ENCODE measurements around the gene ATG7. TPM values are rescaled to one million over a fixed set of nuclear protein-coding genes. Genes with fewer than 3 reads are reported as not detected.
A peak's percentile ranks its signal among the peaks of the same experiment; 100 is the strongest.

ATG7 gene
- polyA plus RNA-seq, 1 donor (not counting 4 experiments of a cell fraction or from before 2014, with no cell fraction given) = 27.9 TPM

- Histone ChIP-seq H3K36me3 (ENCODE audit: control insufficient read depth in 2 of 2, extremely low read depth in 1 of 2, insufficient read depth in 2 of 2, low read length in 2 of 2) (peaks cover 2 to 5% of the 10 kb centered on the region in 2 experiments), H3K27ac (ENCODE audit: control insufficient read depth, insufficient read depth, low read length) (peak overlapping the region; percentile 85), H3K9me1 (ENCODE audit: control insufficient read depth, extremely low read depth, insufficient read depth, low read length) (no peaks in the 10 kb centered on the region), H4K20me1 (ENCODE audit: control insufficient read depth, extremely low read depth, insufficient read depth, low read length) (no peaks in the 10 kb centered on the region), H3K4me2 (ENCODE audit: control insufficient read depth, extremely low read depth, insufficient read depth, low read depth, low read length) (peak overlapping the region; percentile 69), H3K4me1 (ENCODE audit: control insufficient read depth, extremely low read depth, insufficient read depth, low read length) (peaks cover 47% of the 10 kb centered on the region), H3K79me2 (ENCODE audit: control insufficient read depth, insufficient read depth, low read length) (peaks cover 12% of the 10 kb centered on the region), H2AFZ (ENCODE audit: control insufficient read depth, low read length) (peak overlapping the region; percentile 68), H3K9ac (ENCODE audit: control insufficient read depth, extremely low read depth, insufficient read depth, low read length) (peak overlapping the region; percentile 72), H3K9me3 (ENCODE audit: control insufficient read depth, low read depth, low read length) (no peaks in the 10 kb centered on the region), H3K4me3 (ENCODE audit: control insufficient read depth in 2 of 3, extremely low read depth in 1 of 3, insufficient read depth in 2 of 3, low read depth in 1 of 3, low read length in 3 of 3) (peak overlapping the region in 2 of 3 experiments; percentile 33 to 37), H3K27me3 (ENCODE audit: control insufficient read depth, extremely low read depth, insufficient read depth, low read length) (no peaks in the 10 kb centered on the region)
- peak; percentile 65 for DNase-seq (ENCODE audit: low read depth, low spot score)
- peak; percentile 32 for FAIRE-seq
- dilution Hi-C loops (cut with MboI; ENCODE audit: extremely low pct_ligation_motif_present, low sequenced_read_pairs) = no loop called here
- TF ChIP-seq EZH2 (IDR thresholded peaks at IDR 0.05; ENCODE audit: low read length) = no peak
- no peak for TF ChIP-seq CTCF (optimal IDR thresholded peaks at IDR 0.05 in 1 of 3, IDR thresholded peaks at IDR 0.05 in 1 of 3, conservative IDR thresholded peaks at IDR 0.05 in 1 of 3; ENCODE audit: extremely low read depth in 1 of 3, insufficient read depth in 2 of 3, low read length in 3 of 3)
These were observed 16.8 kb downstream of the ATG7 start for GRCh38 chr3:11288786-11289637.

GRCh38 chr3:11289864-11290263 lies 17.7 kb downstream of the ATG7 start:
- Histone ChIP-seq H3K4me1 (ENCODE audit: control insufficient read depth, extremely low read depth, insufficient read depth, low read length) (peaks cover 47% of the 10 kb centered on the region), H3K9me3 (ENCODE audit: control insufficient read depth, low read depth, low read length) (no peaks in the 10 kb centered on the region), H3K9ac (ENCODE audit: control insufficient read depth, extremely low read depth, insufficient read depth, low read length) (peak overlapping the region; percentile 72), H3K4me2 (ENCODE audit: control insufficient read depth, extremely low read depth, insufficient read depth, low read depth, low read length) (peak overlapping the region; percentile 69), H3K27ac (ENCODE audit: control insufficient read depth, insufficient read depth, low read length) (peak overlapping the region; percentile 85), H3K79me2 (ENCODE audit: control insufficient read depth, insufficient read depth, low read length) (peaks cover 12% of the 10 kb centered on the region), H4K20me1 (ENCODE audit: control insufficient read depth, extremely low read depth, insufficient read depth, low read length) (no peaks in the 10 kb centered on the region), H3K9me1 (ENCODE audit: control insufficient read depth, extremely low read depth, insufficient read depth, low read length) (no peaks in the 10 kb centered on the region), H3K4me3 (ENCODE audit: control insufficient read depth in 2 of 3, extremely low read depth in 1 of 3, insufficient read depth in 2 of 3, low read depth in 1 of 3, low read length in 3 of 3) (peak overlapping the region in 2 of 3 experiments; percentile 15 to 33), H2AFZ (ENCODE audit: control insufficient read depth, low read length) (no peak overlapping the region), H3K27me3 (ENCODE audit: control insufficient read depth, extremely low read depth, insufficient read depth, low read length) (no peaks in the 10 kb centered on the region), H3K36me3 (ENCODE audit: control insufficient read depth in 2 of 2, extremely low read depth in 1 of 2, insufficient read depth in 2 of 2, low read length in 2 of 2) (peaks cover 2 to 5% of the 10 kb centered on the region in 2 experiments)
- no peak for FAIRE-seq
- DNase-seq (ENCODE audit: low read depth, low spot score) = no peak
- dilution Hi-C loops (cut with MboI; ENCODE audit: extremely low pct_ligation_motif_present, low sequenced_read_pairs) = no loop called here
- TF ChIP-seq EZH2 (IDR thresholded peaks at IDR 0.05; ENCODE audit: low read length) (no peak), CTCF (optimal IDR thresholded peaks at IDR 0.05 in 1 of 3, IDR thresholded peaks at IDR 0.05 in 1 of 3, conservative IDR thresholded peaks at IDR 0.05 in 1 of 3; ENCODE audit: extremely low read depth in 1 of 3, insufficient read depth in 2 of 3, low read length in 3 of 3) (no peak)

Data from keratinocyte (primary cell).